Liver (tissue), 3 donors: Measurements from ENCODE around the gene CLINT1.

Source experiments
- EGR1 ChIP-seq, 2 donors: IDR thresholded peaks; 2 replicates each; pipeline ENCODE4 v1.6.1; 2016 to 2018; ENCODE audit warnings: antibody characterized with exemption in 2 of 2, low read depth in 2 of 2
- GABPA ChIP-seq, 2 donors: IDR thresholded peaks in 1 of 2; conservative IDR thresholded peaks in 1 of 2; 2 replicates each; pipeline ENCODE4 v1.6.1; 2016; ENCODE audit warnings: antibody characterized with exemption in 2 of 2, mild to moderate bottlenecking in 1 of 2, moderate library complexity in 1 of 2
- JUND ChIP-seq, 2 donors: IDR thresholded peaks; 2 replicates each; pipeline ENCODE4 v1.6.1; 2016; ENCODE audit warnings: antibody characterized with exemption in 2 of 2
- REST ChIP-seq: IDR thresholded peaks from 2 replicates; pipeline ENCODE4 v1.6.1; 2016; ENCODE audit warnings: antibody characterized with exemption, mild to moderate bottlenecking
- TAF1 ChIP-seq: conservative IDR thresholded peaks from 2 replicates; pipeline ENCODE4 v1.6.1; 2016; ENCODE audit warnings: antibody characterized with exemption, mild to moderate bottlenecking
- TF ChIP-seq, protein P1 (sequence below): fragments of 150-350 bp; IDR thresholded peaks from 2 replicates; pipeline ENCODE4 v1.5.1; 2017; ENCODE audit warnings: improper control_type of control experiment, low read depth, low read length; ENCODE audit not compliant: missing input control
- TF ChIP-seq, protein P2 (sequence below): IDR thresholded peaks from 2 replicates; pipeline ENCODE4 v1.6.1; 2016; ENCODE audit warnings: antibody characterized with exemption
- TF ChIP-seq, protein P3 (sequence below): IDR thresholded peaks from 2 replicates; pipeline ENCODE4 v1.6.1; 2016; ENCODE audit warnings: antibody characterized with exemption
- donor health status: healthy.
- donor health status: healthy.

GRCh38 chr5:157842185-157842584 lies 16.8 kb downstream of the CLINT1 start:
- TF ChIP-seq EGR1 (IDR thresholded peaks at IDR 0.05; ENCODE audit: low read depth in 2 of 2) (no peak), REST (no peak), JUND (IDR thresholded peaks at IDR 0.05) (no peak), TAF1 (no peak), GABPA (IDR thresholded peaks at IDR 0.05 in 1 of 2, conservative IDR thresholded peaks at IDR 0.05 in 1 of 2) (no peak)
- TF ChIP-seq, protein P1, sequence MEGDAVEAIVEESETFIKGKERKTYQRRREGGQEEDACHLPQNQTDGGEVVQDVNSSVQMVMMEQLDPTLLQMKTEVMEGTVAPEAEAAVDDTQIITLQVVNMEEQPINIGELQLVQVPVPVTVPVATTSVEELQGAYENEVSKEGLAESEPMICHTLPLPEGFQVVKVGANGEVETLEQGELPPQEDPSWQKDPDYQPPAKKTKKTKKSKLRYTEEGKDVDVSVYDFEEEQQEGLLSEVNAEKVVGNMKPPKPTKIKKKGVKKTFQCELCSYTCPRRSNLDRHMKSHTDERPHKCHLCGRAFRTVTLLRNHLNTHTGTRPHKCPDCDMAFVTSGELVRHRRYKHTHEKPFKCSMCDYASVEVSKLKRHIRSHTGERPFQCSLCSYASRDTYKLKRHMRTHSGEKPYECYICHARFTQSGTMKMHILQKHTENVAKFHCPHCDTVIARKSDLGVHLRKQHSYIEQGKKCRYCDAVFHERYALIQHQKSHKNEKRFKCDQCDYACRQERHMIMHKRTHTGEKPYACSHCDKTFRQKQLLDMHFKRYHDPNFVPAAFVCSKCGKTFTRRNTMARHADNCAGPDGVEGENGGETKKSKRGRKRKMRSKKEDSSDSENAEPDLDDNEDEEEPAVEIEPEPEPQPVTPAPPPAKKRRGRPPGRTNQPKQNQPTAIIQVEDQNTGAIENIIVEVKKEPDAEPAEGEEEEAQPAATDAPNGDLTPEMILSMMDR, result no peak
- TF ChIP-seq, protein P2, sequence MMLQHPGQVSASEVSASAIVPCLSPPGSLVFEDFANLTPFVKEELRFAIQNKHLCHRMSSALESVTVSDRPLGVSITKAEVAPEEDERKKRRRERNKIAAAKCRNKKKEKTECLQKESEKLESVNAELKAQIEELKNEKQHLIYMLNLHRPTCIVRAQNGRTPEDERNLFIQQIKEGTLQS, result no peak
- TF ChIP-seq, protein P3, sequence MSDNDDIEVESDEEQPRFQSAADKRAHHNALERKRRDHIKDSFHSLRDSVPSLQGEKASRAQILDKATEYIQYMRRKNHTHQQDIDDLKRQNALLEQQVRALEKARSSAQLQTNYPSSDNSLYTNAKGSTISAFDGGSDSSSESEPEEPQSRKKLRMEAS, result no peak
